Nephron (organoid): ENCODE results near the gene CFAP61.

Source experiments
- H3K27ac Mint-ChIP-seq, 3 experiments: 2 replicates each; pipeline ENCODE4 v1.8.0; 2020; ENCODE audit warnings: mixed read lengths in 3 of 3, mild to moderate bottlenecking in 2 of 3, moderate library complexity in 1 of 3
- H3K27me3 Mint-ChIP-seq: 2 replicates; pipeline ENCODE4 v1.8.0; 2021; ENCODE audit warnings: low read depth, mild to moderate bottlenecking, moderate library complexity, mixed read lengths
- H3K36me3 Mint-ChIP-seq: 2 replicates; pipeline ENCODE4 v1.8.0; 2020; ENCODE audit warnings: low read depth, mixed read lengths
- H3K4me1 Mint-ChIP-seq: 2 replicates; pipeline ENCODE4 v1.8.0; 2020; ENCODE audit warnings: mixed read lengths
- H3K4me3 Mint-ChIP-seq, 3 experiments: 2 replicates each; pipeline ENCODE4 v1.8.0; 2020; ENCODE audit warnings: mild to moderate bottlenecking in 3 of 3, mixed read lengths in 3 of 3, moderate library complexity in 2 of 3
- H3K9me3 Mint-ChIP-seq: 2 replicates; pipeline ENCODE4 v1.8.0; 2020; ENCODE audit warnings: mixed read lengths
- TF ChIP-seq, protein P1 (sequence below), 3 experiments: fragments of 200-600 bp; sonication (generic); IDR thresholded peaks; one replicate each; pipeline ENCODE4 v1.5.0; 2021; ENCODE audit warnings: antibody characterized with exemption in 3 of 3; ENCODE audit not compliant: unreplicated experiment in 3 of 3

The CFAP61 gene

DNA sequence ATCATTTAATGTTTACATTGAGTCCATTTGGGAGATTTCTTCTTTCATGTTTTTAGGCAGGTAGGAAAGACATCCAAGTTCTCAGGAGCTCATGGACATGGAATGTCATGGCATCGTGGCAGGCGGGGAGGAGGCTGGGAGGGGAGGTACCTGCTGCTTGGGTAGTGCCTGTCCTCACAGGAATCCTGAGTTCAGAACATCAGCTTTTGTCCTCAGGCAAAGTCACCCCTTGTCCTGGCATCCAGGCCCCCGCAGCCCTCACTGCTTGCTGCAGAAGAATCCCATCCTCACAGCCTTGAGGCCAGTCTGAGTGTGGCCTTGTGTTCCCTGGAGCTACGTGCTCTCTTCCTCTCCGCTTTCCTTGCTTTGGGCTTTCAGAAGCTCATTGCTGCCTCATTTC is 157.4 kb downstream of the CFAP61 start:
- H3K4me1 Mint-ChIP-seq = peaks cover 8% of the 10 kb centered on the region
- no peak overlapping the region for H3K4me3 Mint-ChIP-seq
- no peaks in the 10 kb centered on the region for H3K9me3 Mint-ChIP-seq
- H3K36me3 Mint-ChIP-seq = no peaks in the 10 kb centered on the region
- H3K27ac Mint-ChIP-seq = no peak overlapping the region
- H3K27me3 Mint-ChIP-seq = peaks cover 27% of the 10 kb centered on the region
- TF ChIP-seq, protein P1, sequence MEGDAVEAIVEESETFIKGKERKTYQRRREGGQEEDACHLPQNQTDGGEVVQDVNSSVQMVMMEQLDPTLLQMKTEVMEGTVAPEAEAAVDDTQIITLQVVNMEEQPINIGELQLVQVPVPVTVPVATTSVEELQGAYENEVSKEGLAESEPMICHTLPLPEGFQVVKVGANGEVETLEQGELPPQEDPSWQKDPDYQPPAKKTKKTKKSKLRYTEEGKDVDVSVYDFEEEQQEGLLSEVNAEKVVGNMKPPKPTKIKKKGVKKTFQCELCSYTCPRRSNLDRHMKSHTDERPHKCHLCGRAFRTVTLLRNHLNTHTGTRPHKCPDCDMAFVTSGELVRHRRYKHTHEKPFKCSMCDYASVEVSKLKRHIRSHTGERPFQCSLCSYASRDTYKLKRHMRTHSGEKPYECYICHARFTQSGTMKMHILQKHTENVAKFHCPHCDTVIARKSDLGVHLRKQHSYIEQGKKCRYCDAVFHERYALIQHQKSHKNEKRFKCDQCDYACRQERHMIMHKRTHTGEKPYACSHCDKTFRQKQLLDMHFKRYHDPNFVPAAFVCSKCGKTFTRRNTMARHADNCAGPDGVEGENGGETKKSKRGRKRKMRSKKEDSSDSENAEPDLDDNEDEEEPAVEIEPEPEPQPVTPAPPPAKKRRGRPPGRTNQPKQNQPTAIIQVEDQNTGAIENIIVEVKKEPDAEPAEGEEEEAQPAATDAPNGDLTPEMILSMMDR (IDR thresholded peaks at IDR 0.05; ENCODE audit: unreplicated experiment in 3 of 3) = no peak

DNA sequence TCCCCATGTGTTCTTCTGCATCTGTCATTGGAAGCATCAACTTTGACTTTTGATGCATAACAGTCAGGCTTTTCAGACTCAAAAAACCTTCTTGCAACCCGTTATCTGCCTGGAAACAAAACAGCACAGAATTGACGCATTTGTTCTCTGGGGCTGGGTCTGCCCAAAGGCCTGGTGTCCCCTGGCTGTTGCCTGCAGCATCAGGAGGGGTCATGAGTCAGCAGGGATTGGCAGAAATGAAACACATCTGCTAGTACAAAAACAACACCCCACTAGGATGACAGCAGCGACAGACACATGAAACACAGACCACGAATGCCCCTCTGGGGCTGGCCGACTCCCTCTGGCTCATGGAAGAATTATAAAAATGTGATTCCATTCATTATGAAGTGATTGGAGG is 158.0 kb downstream of the CFAP61 start:
- Mint-ChIP-seq H3K9me3 (no peaks in the 10 kb centered on the region), H3K4me1 (peaks cover 12% of the 10 kb centered on the region), H3K27ac (no peak overlapping the region), H3K4me3 (no peak overlapping the region), H3K36me3 (no peaks in the 10 kb centered on the region), H3K27me3 (peaks cover 28% of the 10 kb centered on the region)
- TF ChIP-seq, protein P1 (IDR thresholded peaks at IDR 0.05; ENCODE audit: unreplicated experiment in 3 of 3) = no peak

DNA sequence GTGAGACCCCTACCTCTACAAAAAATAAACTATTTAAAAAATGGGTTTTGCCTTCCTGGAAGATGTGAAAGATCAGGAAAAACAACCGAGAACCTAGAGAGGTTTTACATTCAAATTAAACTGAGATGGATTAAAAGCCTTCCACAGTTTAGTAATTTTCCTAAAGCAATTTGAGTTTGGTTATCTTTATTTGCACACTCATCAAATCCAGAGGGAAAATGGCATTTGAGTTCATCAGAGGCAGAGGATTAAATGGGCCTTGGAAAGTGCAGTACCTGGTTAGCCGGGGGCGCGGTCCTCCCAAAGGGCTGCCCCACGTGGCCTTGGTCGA is 158.6 kb downstream of the CFAP61 start:
- Mint-ChIP-seq H3K4me3 (no peak overlapping the region), H3K9me3 (no peaks in the 10 kb centered on the region), H3K4me1 (peaks cover 12% of the 10 kb centered on the region), H3K27ac (no peak overlapping the region), H3K36me3 (no peaks in the 10 kb centered on the region), H3K27me3 (peaks cover 28% of the 10 kb centered on the region)
- TF ChIP-seq, protein P1 (IDR thresholded peaks at IDR 0.05; ENCODE audit: unreplicated experiment in 3 of 3) = no peak

DNA sequence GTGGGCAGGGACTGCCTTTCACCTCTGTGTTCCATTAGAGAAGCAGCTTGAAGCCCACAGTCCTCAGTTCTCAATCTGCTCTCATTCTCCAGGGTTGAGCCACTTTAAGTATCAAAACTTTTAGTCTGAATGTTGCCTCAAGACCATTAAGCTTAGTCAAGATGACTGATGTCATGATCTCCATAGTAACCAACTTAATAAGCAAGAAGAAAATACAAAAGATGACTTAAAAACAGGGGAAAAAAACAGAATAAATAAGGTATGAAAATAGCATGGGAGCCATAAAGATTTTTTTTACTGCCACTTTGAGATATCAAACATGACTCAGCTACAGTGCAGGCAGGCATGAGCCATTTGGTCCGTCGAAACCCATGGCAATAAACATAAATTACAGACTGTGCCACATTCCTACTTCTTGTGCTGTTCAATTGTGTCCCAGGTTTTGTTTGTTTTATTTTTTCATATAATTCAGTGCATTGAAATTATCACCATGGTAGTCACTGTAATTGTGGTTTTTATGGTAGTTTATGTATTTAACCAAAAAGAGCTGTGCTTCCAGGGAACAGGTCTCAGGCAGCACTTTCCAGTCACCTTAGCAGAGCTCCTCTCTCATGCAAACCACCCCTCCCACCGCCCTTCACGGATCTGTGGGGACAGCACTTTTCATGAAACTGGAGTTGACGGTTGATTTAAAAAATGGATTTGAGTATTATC is 159.1 kb downstream of the CFAP61 start:
- Mint-ChIP-seq H3K27me3 (peaks cover 28% of the 10 kb centered on the region), H3K4me1 (peaks cover 12% of the 10 kb centered on the region), H3K36me3 (no peaks in the 10 kb centered on the region), H3K27ac (no peak overlapping the region), H3K9me3 (no peaks in the 10 kb centered on the region), H3K4me3 (no peak overlapping the region)
- TF ChIP-seq, protein P1 (IDR thresholded peaks at IDR 0.05; ENCODE audit: unreplicated experiment in 3 of 3) = no peak

DNA sequence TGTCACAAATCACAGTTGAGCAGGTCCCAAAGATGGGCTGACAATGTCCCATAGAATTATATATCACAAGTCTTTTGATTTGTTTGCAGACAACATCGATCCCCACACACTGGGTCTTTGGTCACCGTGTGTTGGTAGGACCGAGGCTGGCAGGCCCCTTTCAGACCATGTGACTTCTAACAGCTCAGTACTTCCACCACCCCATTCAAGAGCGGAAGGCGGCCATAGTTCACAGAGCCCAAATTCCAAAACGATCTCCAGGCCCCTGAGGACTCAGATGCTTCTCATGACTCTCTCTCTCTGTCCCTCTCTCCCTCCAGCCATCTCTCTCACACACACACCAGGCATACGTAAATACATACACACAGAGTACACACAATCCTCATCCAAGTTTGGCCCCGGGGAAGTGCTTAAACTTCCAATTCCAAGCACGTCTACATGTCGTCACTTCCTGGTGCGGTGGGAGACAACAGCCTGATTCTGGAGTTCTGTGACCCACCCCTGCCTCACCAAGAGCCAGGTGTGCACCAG is 159.7 kb downstream of the CFAP61 start:
- no peaks in the 10 kb centered on the region for H3K36me3 Mint-ChIP-seq
- H3K27ac Mint-ChIP-seq = no peak overlapping the region
- peaks cover 24% of the 10 kb centered on the region for H3K27me3 Mint-ChIP-seq

More for the DNA sequence above, 159.7 kb downstream of the CFAP61 start:
- Mint-ChIP-seq H3K9me3 (no peaks in the 10 kb centered on the region), H3K4me1 (peaks cover 12% of the 10 kb centered on the region), H3K4me3 (no peak overlapping the region)
- TF ChIP-seq, protein P1 (IDR thresholded peaks at IDR 0.05; ENCODE audit: unreplicated experiment in 3 of 3) = no peak
